Vagina (tissue), 2 donors: Measurements from ENCODE around the gene KCTD18.

Source experiments
- CTCF ChIP-seq, 3 experiments: fragments of 450-650 bp in 2 of 3; fragments of 200-600 bp in 1 of 3; sonication (generic) in 1 of 3; IDR thresholded peaks; one replicate each; pipeline ENCODE4 v1.5.1; 2017 to 2019; ENCODE audit warnings: antibody characterized with exemption in 3 of 3, mild to moderate bottlenecking in 2 of 3, moderate library complexity in 2 of 3
- POLR2A ChIP-seq, 2 donors: fragments of 450-650 bp; IDR thresholded peaks; one replicate each; pipeline ENCODE4 v1.6.1; 2017; ENCODE audit warnings: antibody characterized with exemption in 2 of 2, mild to moderate bottlenecking in 2 of 2, moderate library complexity in 2 of 2
- POLR2AphosphoS5 ChIP-seq, 2 donors: sonication (generic); formaldehyde crosslinking; IDR thresholded peaks; one replicate each; pipeline ENCODE4 v1.9.0; 2017; ENCODE audit warnings: antibody characterized with exemption in 2 of 2, mild to moderate bottlenecking in 2 of 2, low read depth in 1 of 2; ENCODE audit not compliant: insufficient read depth in 1 of 2

DNA sequence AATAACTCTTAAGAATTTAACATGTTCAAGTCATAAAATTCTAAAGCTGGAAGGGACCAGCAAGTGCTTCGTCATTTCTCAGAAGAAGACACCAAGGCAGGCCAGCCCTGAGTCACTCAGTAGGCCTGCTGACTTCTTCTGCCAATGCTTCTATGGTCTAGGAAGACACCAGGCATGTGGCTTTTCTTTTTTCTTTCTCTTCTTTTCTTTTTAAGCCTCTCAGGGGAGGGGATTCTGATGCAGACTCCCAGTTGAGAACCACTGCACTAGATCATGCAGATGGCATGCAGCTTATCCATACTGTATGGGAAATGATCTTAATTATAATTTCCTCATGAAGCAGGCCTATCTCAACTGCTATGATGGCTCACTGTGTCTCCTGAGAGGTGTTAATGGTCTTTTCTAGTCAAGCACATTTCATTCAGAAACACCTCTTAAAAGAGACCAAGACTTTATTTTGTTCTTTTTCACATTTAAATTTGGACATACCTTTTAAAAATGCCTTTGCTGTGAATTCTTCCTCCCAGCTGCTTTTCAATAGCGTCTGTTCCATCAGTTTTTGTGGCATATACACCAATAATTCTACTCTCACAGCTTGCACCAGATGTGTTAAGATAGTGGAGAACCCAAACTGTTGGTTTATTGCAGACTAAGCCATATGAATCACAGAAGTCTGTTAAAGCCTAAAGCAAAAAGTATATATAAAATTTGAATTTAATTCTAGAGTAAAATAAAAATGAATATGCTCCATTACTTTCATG lies 11.3 kb downstream of the KCTD18 start:
- TF ChIP-seq CTCF (IDR thresholded peaks at IDR 0.05) (no peak), POLR2A (IDR thresholded peaks at IDR 0.05) (no peak), POLR2AphosphoS5 (IDR thresholded peaks at IDR 0.05; ENCODE audit: insufficient read depth in 1 of 2, low read depth in 1 of 2) (no peak)
